Measurements from ENCODE around the gene KAT8. TPM values are rescaled to one million over a fixed set of nuclear protein-coding genes. Genes with fewer than 3 reads are reported as not detected.

Gene KAT8
- total and polyA plus RNA-seq, 2 of the 13 experiments (the other 11 are each of a cell fraction or from before 2014, with no cell fraction given): 79.0 to 84.2 TPM

DNA sequence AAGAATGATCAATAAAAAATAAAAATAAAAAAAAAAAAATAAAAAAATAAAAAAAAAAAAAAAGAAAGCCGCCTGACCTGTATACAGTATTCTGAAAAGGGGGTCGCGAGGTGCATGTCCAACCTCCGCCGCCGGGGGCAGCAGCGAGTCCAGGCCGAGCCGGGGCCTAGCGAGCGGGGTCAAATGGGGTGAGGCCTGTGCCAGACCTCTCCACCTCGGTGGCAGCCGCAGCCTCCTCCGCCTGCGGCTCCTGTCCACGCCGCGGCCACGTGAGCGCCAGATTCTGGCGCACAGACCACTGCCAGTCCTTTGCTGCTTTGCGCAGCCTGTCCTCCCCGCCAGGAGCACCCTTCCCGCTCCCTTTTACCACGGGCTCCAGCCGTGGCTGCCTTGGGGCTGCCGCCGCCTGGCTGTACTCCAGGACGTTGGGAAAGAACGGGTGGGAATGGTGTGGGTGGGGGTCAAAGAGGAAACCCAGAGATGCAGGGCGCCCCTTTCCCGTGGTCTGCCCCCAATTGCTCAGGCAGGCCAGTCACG lies 11.7 kb upstream of the KAT8 start:
- CTCF ChIA-PET (ENCODE audit: low intra/inter-chr PET ratio, low total read pairs): interaction anchor here (1.4 kb wide), 1 partner anchor 37 kb away, joined by 9 read pairs; no protein-coding TSS in a partner anchor
- peak overlapping the region; percentile 78 for H3K4me2 ChIP-seq (ENCODE audit: low read depth, low read length)
- 2% methylated on average over 22 of the region's 33 CpGs for WGBS (ENCODE audit: low lambda C conversion rate)
- no peak overlapping the region for H2AFZ ChIP-seq (ENCODE audit: low read length)
- peaks cover 12% of the 10 kb centered on the region for H3K79me2 ChIP-seq (ENCODE audit: insufficient read depth, low read length)
- FAIRE-seq (peak; percentile 21), ATAC-seq (peak; percentile 80), DNase-seq (ENCODE audit: low spot score) (peak; percentile 79)
- no peaks in the 10 kb centered on the region for H3K9me3 ChIP-seq (ENCODE audit: low read length)
- peak overlapping the region; percentile 60 for H3K9ac ChIP-seq (ENCODE audit: insufficient read depth, low read depth, low read length)
- H3K4me3 ChIP-seq (replicated peaks in 1 of 3; ENCODE audit: insufficient read depth in 1 of 3, low read depth in 2 of 3, low read length in 3 of 3): peak overlapping the region; percentile 36 to 60 (median 58); a peak in 5 of 6 replicates
- H3K27me3 ChIP-seq (ENCODE audit: control insufficient read depth in 1 of 2, insufficient read depth in 2 of 2, low read length in 2 of 2): no peaks in the 10 kb centered on the region
- BruUV-seq (replicated peaks): no TSS peak
- in situ Hi-C loops (cut with HindIII; ENCODE audit: extremely low pct_ligation_motif_present, low pct_unique_long_range_greater_than_20kb) (no loop called here), intact Hi-C loops (cut with micrococcal nuclease; ENCODE audit: unreplicated experiment) (loop anchor here (2.0 to 5.0 kb wide), 2 partner anchors 37 to 52 kb away; no protein-coding TSS in a partner anchor)
- H3K4me1 ChIP-seq (ENCODE audit: insufficient read depth, low read length): peaks cover 48% of the 10 kb centered on the region
- no peaks in the 10 kb centered on the region for H4K20me1 ChIP-seq (ENCODE audit: insufficient read depth, low read length)
- POLR2A ChIA-PET: no interaction called here
- H3K36me3 ChIP-seq (replicated peaks in 1 of 2; ENCODE audit: control insufficient read depth in 1 of 2, insufficient read depth in 2 of 2, low read length in 2 of 2): peaks cover 10 to 13% of the 10 kb centered on the region in 2 experiments
- peak overlapping the region; percentile 81 for H3K27ac ChIP-seq (ENCODE audit: extremely low read length, insufficient read depth, low read length)
- TF ChIP-seq JUN (CRISPR knock-in tag; IDR thresholded peaks at IDR 0.05) (peak; percentile 62; the same call in 1 of the 2 replicates), KMT2B (CRISPR knock-in tag; IDR thresholded peaks at IDR 0.05) (peak; percentile 78), CBX5 (CRISPR knock-in tag; IDR thresholded peaks at IDR 0.05; ENCODE audit: borderline replicate concordance) (peak; percentile 94), ZNF3 (CRISPR knock-in tag; IDR thresholded peaks at IDR 0.05) (no peak), THAP9 (CRISPR knock-in tag; IDR thresholded peaks at IDR 0.05; ENCODE audit: borderline replicate concordance) (peak; percentile 74; the same call in 1 of the 2 replicates), HMGXB4 (CRISPR knock-in tag; IDR thresholded peaks at IDR 0.05; ENCODE audit: borderline replicate concordance in 1 of 2, low read depth in 1 of 2) (peak; percentile 84 to 99), ZNF776 (CRISPR knock-in tag; IDR thresholded peaks at IDR 0.05) (peak; percentile 97), MZF1 (CRISPR knock-in tag; IDR thresholded peaks at IDR 0.05; ENCODE audit: borderline replicate concordance) (0 out of 2 replicates have a peak, but pooled peaks have one; percentile 66)
- TF ChIP-seq, protein P1, sequence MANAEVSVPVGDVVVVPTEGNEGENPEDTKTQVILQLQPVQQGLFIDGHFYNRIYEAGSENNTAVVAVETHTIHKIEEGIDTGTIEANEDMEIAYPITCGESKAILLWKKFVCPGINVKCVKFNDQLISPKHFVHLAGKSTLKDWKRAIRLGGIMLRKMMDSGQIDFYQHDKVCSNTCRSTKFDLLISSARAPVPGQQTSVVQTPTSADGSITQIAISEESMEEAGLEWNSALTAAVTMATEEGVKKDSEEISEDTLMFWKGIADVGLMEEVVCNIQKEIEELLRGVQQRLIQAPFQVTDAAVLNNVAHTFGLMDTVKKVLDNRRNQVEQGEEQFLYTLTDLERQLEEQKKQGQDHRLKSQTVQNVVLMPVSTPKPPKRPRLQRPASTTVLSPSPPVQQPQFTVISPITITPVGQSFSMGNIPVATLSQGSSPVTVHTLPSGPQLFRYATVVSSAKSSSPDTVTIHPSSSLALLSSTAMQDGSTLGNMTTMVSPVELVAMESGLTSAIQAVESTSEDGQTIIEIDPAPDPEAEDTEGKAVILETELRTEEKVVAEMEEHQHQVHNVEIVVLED (CRISPR knock-in tag; IDR thresholded peaks at IDR 0.05; ENCODE audit: borderline replicate concordance): peak; percentile 73; the same call in 1 of the 2 replicates
- TF ChIP-seq, protein P2, sequence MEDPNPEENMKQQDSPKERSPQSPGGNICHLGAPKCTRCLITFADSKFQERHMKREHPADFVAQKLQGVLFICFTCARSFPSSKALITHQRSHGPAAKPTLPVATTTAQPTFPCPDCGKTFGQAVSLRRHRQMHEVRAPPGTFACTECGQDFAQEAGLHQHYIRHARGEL (CRISPR knock-in tag; IDR thresholded peaks at IDR 0.05): peak; percentile 87; the same call in 1 of the 2 replicates
- TF ChIP-seq, protein P3, sequence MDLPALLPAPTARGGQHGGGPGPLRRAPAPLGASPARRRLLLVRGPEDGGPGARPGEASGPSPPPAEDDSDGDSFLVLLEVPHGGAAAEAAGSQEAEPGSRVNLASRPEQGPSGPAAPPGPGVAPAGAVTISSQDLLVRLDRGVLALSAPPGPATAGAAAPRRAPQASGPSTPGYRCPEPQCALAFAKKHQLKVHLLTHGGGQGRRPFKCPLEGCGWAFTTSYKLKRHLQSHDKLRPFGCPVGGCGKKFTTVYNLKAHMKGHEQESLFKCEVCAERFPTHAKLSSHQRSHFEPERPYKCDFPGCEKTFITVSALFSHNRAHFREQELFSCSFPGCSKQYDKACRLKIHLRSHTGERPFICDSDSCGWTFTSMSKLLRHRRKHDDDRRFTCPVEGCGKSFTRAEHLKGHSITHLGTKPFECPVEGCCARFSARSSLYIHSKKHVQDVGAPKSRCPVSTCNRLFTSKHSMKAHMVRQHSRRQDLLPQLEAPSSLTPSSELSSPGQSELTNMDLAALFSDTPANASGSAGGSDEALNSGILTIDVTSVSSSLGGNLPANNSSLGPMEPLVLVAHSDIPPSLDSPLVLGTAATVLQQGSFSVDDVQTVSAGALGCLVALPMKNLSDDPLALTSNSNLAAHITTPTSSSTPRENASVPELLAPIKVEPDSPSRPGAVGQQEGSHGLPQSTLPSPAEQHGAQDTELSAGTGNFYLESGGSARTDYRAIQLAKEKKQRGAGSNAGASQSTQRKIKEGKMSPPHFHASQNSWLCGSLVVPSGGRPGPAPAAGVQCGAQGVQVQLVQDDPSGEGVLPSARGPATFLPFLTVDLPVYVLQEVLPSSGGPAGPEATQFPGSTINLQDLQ (CRISPR knock-in tag; IDR thresholded peaks at IDR 0.05): peak; percentile 96; the same call in 1 of the 2 replicates
- TF ChIP-seq, protein P4, sequence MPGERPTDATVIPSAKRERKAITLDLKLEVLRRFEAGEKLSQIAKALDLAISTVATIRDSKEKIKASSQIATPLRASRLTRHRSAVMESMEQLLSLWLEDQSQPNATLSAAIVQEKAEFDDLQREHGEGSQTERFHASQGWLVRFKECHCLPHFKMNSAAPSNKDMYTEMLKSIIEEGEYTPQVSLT (CRISPR knock-in tag; IDR thresholded peaks at IDR 0.05; ENCODE audit: borderline replicate concordance, low read depth): peak; percentile 68; the same call in 1 of the 2 replicates

Measured in HepG2 (cell line).